Neuronal stem cell (in vitro differentiated cells): ENCODE data around the gene DSCAM.

Source experiments
- DNase-seq: peaks from one replicate; pipeline ENCODE4 v3.0.0-alpha.2; 2013; ENCODE audit warnings: low spot score
- H2AFZ ChIP-seq: one replicate; pipeline ENCODE4 v1.6.1; 2013; ENCODE audit warnings: mild to moderate bottlenecking, low read length, inconsistent platforms
- H2AK5ac ChIP-seq: 2 replicates; pipeline ENCODE4 v1.6.1; 2013; ENCODE audit warnings: low read depth, mild to moderate bottlenecking, inconsistent platforms, low read length, moderate library complexity, mixed read lengths
- H2BK120ac ChIP-seq: 2 replicates; pipeline ENCODE4 v1.6.1; 2013; ENCODE audit warnings: low read depth, mild to moderate bottlenecking, inconsistent platforms, low read length, moderate library complexity, mixed read lengths
- H2BK12ac ChIP-seq: one replicate; pipeline ENCODE4 v1.6.1; 2013; ENCODE audit warnings: low read length, inconsistent platforms
- H2BK15ac ChIP-seq: 2 replicates; pipeline ENCODE4 v1.6.1; 2013; ENCODE audit warnings: mild to moderate bottlenecking, low read length, inconsistent platforms, mixed read lengths
- H2BK5ac ChIP-seq: one replicate; pipeline ENCODE4 v1.6.1; 2013; ENCODE audit warnings: inconsistent platforms, mild to moderate bottlenecking, low read length, moderate library complexity
- H3K14ac ChIP-seq: one replicate; pipeline ENCODE4 v1.6.1; 2013; ENCODE audit warnings: low read length, inconsistent platforms
- H3K18ac ChIP-seq: 2 replicates; pipeline ENCODE4 v1.6.1; 2013; ENCODE audit warnings: low read length, inconsistent platforms
- H3K23ac ChIP-seq: 2 replicates; pipeline ENCODE4 v1.6.1; 2013; ENCODE audit warnings: low read depth, mild to moderate bottlenecking, mixed read lengths, low read length, inconsistent platforms; ENCODE audit not compliant: poor library complexity
- H3K27ac ChIP-seq: replicated peaks from 3 replicates; pipeline ENCODE4 v1.5.1; 2013; ENCODE audit warnings: low read length, inconsistent platforms
- H3K27me3 ChIP-seq, 3 experiments: 2 replicates each; pipeline ENCODE4 v1.6.1; 2013; ENCODE audit warnings: low read length in 3 of 3, mild to moderate bottlenecking in 2 of 3, inconsistent platforms in 1 of 3, low read depth in 1 of 3, mixed read lengths in 1 of 3, moderate library complexity in 1 of 3; ENCODE audit not compliant: control insufficient read depth in 3 of 3, insufficient read depth in 3 of 3
- H3K36me3 ChIP-seq, 2 donors: replicated peaks in 1 of 2; 2 replicates each; pipeline ENCODE4 v1.6.1; 2013; ENCODE audit warnings: low read length in 2 of 2; ENCODE audit not compliant: control insufficient read depth in 2 of 2, insufficient read depth in 2 of 2
- H3K4ac ChIP-seq: 2 replicates; pipeline ENCODE4 v1.6.1; 2013; ENCODE audit warnings: inconsistent platforms, mild to moderate bottlenecking, low read length, moderate library complexity
- H3K4me1 ChIP-seq, 2 donors: 1 replicate in 1 of 2; 2 replicates in 1 of 2; pipeline ENCODE4 v1.6.1; 2013; ENCODE audit warnings: low read length in 2 of 2, low read depth in 1 of 2; ENCODE audit not compliant: control insufficient read depth in 2 of 2, insufficient read depth in 1 of 2
- H3K4me2 ChIP-seq: one replicate; pipeline ENCODE4 v1.6.1; 2013; ENCODE audit warnings: mild to moderate bottlenecking, low read length, inconsistent platforms; ENCODE audit not compliant: insufficient read depth, poor library complexity, severe bottlenecking
- H3K4me3 ChIP-seq, 2 donors: 2 replicates each; pipeline ENCODE4 v1.5.1; 2013; ENCODE audit warnings: low read length in 2 of 2, mild to moderate bottlenecking in 2 of 2, inconsistent platforms in 1 of 2, moderate library complexity in 1 of 2
- H3K79me1 ChIP-seq: one replicate; pipeline ENCODE4 v1.6.1; 2013; ENCODE audit warnings: low read depth, mild to moderate bottlenecking, inconsistent platforms, low read length, moderate library complexity
- H3K9ac ChIP-seq: one replicate; pipeline ENCODE4 v1.6.1; 2013; ENCODE audit warnings: mild to moderate bottlenecking, low read depth, low read length, inconsistent platforms; ENCODE audit not compliant: poor library complexity
- H3K9me3 ChIP-seq, 2 donors: replicated peaks in 1 of 2; 2 replicates each; pipeline versions ENCODE3 to v1.6.1; 2013; ENCODE audit warnings: low read length in 2 of 2, mild to moderate bottlenecking in 2 of 2, inconsistent platforms in 1 of 2, low read depth in 1 of 2, mixed read lengths in 1 of 2, moderate library complexity in 1 of 2; ENCODE audit not compliant: control insufficient read depth in 2 of 2, insufficient read depth in 1 of 2
- H4K8ac ChIP-seq: one replicate; pipeline ENCODE4 v1.6.1; 2013; ENCODE audit warnings: low read depth, mild to moderate bottlenecking, inconsistent platforms, low read length, moderate library complexity
- H4K91ac ChIP-seq: one replicate; pipeline ENCODE4 v1.6.1; 2013; ENCODE audit warnings: low read length, low read depth, mild to moderate bottlenecking, inconsistent platforms; ENCODE audit not compliant: poor library complexity
- WGBS, 2 donors: extraction: QIAGEN DNeasy Blood & Tissue Kit; methylation state at CpG; one replicate each; pipeline ENCODE4 v1.1.7; 2013; ENCODE audit warnings: missing lambda C conversion rate in 2 of 2, mixed read lengths in 1 of 2; ENCODE audit not compliant: insufficient read length in 2 of 2, insufficient replicate concordance in 1 of 2; ENCODE audit errors: extremely low coverage in 2 of 2; 5-methylcytosine and 5-hydroxymethylcytosine counted together

The DSCAM gene

GRCh38 chr21:40797410-40797809 lies 49.5 kb downstream of the DSCAM start:
- Histone ChIP-seq H3K18ac (no peak overlapping the region), H2BK5ac (no peak overlapping the region), H2BK120ac (no peak overlapping the region), H3K4me1 (no peaks in the 10 kb centered on the region), H4K91ac (no peak overlapping the region), H2AFZ (no peak overlapping the region), H3K4ac (no peak overlapping the region), H4K8ac (no peak overlapping the region), H3K4me3 (no peak overlapping the region), H3K27ac (no peak overlapping the region), H2AK5ac (no peak overlapping the region), H3K14ac (no peak overlapping the region), H2BK12ac (no peak overlapping the region), H3K27me3 (no peaks in the 10 kb centered on the region), H3K23ac (no peak overlapping the region), H3K9ac (no peak overlapping the region), H3K4me2 (no peak overlapping the region), H3K79me1 (no peaks in the 10 kb centered on the region), H3K9me3 (peaks cover 0 to 7% of the 10 kb centered on the region in 2 donors), H2BK15ac (no peak overlapping the region), H3K36me3 (no peaks in the 10 kb centered on the region)
- WGBS, 2 donors = no CpG with 5 or more reads among the region's 1 CpG
- DNase-seq = no peak

GRCh38 chr21:40796464-40796863 lies 50.5 kb downstream of the DSCAM start:
- no peak overlapping the region for H3K18ac ChIP-seq
- no peak overlapping the region for H3K23ac ChIP-seq
- no peaks in the 10 kb centered on the region for H3K79me1 ChIP-seq
- H3K4me3 ChIP-seq = no peak overlapping the region
- no CpG with 5 or more reads among the region's 1 CpG for WGBS, 2 donors
- H2BK5ac ChIP-seq = no peak overlapping the region
- H2BK120ac ChIP-seq = no peak overlapping the region
- H4K91ac ChIP-seq = no peak overlapping the region
- H2AFZ ChIP-seq = no peak overlapping the region
- H4K8ac ChIP-seq = no peak overlapping the region
- no peak overlapping the region for H2BK15ac ChIP-seq
- no peak overlapping the region for H3K14ac ChIP-seq
- no peak overlapping the region for H2BK12ac ChIP-seq
- H2AK5ac ChIP-seq = no peak overlapping the region
- no peak overlapping the region for H3K9ac ChIP-seq
- H3K27ac ChIP-seq = no peak overlapping the region
- peaks cover 0 to 1% of the 10 kb centered on the region in 2 donors for H3K9me3 ChIP-seq
- no peak for DNase-seq
- no peaks in the 10 kb centered on the region for H3K36me3 ChIP-seq
- no peak overlapping the region for H3K4ac ChIP-seq
- H3K4me1 ChIP-seq = no peaks in the 10 kb centered on the region
- H3K27me3 ChIP-seq = no peaks in the 10 kb centered on the region
- H3K4me2 ChIP-seq = no peak overlapping the region

- no peaks in the 10 kb centered on the region for H3K4me1 ChIP-seq
- WGBS, 2 donors = no CpG with 5 or more reads among the region's 3 CpGs
- no peak overlapping the region for H4K8ac ChIP-seq
- H3K27ac ChIP-seq = no peak overlapping the region
- no peaks in the 10 kb centered on the region for H3K36me3 ChIP-seq
- no peaks in the 10 kb centered on the region for H3K9me3 ChIP-seq
- H2AK5ac ChIP-seq = no peak overlapping the region
- H2BK15ac ChIP-seq = no peak overlapping the region
- no peak overlapping the region for H3K4me2 ChIP-seq
- H2BK12ac ChIP-seq = no peak overlapping the region
- DNase-seq = no peak
- H4K91ac ChIP-seq = no peak overlapping the region
- no peak overlapping the region for H3K18ac ChIP-seq
- H2AFZ ChIP-seq = no peak overlapping the region
- no peak overlapping the region for H3K14ac ChIP-seq
- H3K4me3 ChIP-seq = no peak overlapping the region
- no peak overlapping the region for H2BK5ac ChIP-seq
- no peak overlapping the region for H2BK120ac ChIP-seq
- H3K27me3 ChIP-seq = no peaks in the 10 kb centered on the region
- H3K4ac ChIP-seq = no peak overlapping the region
- H3K79me1 ChIP-seq = no peaks in the 10 kb centered on the region
- no peak overlapping the region for H3K9ac ChIP-seq
- H3K23ac ChIP-seq = no peak overlapping the region
These were observed 51.6 kb downstream of the DSCAM start for GRCh38 chr21:40795313-40795712.

- Histone ChIP-seq H3K4me2 (no peak overlapping the region), H3K4me3 (no peak overlapping the region), H3K79me1 (no peaks in the 10 kb centered on the region), H2AFZ (no peak overlapping the region), H3K18ac (no peak overlapping the region), H3K36me3 (no peaks in the 10 kb centered on the region), H2BK15ac (no peak overlapping the region), H3K4me1 (no peaks in the 10 kb centered on the region), H3K23ac (no peak overlapping the region), H4K91ac (no peak overlapping the region), H3K14ac (no peak overlapping the region), H3K27ac (no peak overlapping the region), H2BK120ac (no peak overlapping the region), H2BK5ac (no peak overlapping the region), H2BK12ac (no peak overlapping the region), H4K8ac (no peak overlapping the region), H3K9ac (no peak overlapping the region), H3K27me3 (no peaks in the 10 kb centered on the region), H3K4ac (no peak overlapping the region), H2AK5ac (no peak overlapping the region), H3K9me3 (no peaks in the 10 kb centered on the region)
- no CpG with 5 or more reads among the region's 4 CpGs for WGBS, 2 donors
- DNase-seq = no peak
These were observed 54.1 kb downstream of the DSCAM start for GRCh38 chr21:40792691-40793456.
